ENCODE data around the gene CBFA2T2. TPM values are rescaled to one million over a fixed set of nuclear protein-coding genes. Genes with fewer than 3 reads are reported as not detected.

CBFA2T2 gene
- total and polyA plus RNA-seq, 10 of the 15 experiments (the other 5 are each of a cell fraction or from before 2014, with no cell fraction given) = 0.61 to 8.6 (median 5.5) TPM

DNA sequence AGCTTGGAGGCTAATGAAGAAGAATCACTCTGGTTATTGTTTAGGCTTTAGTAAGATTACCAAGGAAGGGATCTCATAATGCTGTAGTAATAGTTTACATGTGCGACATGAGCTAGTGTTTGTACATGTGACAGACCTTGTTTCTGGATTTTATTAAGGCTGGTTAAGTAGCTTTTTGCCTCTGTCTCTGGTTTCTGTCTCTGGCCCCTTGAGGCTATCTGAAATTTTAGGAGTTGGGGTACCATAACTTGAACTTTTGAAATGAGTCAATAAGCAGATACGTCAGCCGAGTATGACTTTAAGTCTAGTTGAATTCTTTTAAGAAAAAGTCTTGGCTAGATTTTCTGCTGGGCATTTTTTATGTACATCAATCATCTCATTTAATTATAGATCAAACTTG lies 9.5 kb downstream of the CBFA2T2 start:
- CTCF ChIA-PET = interaction anchor here (0.5 to 1.4 kb wide), 3 partner anchors 33 to 169 kb away, joined by 3 to 5 read pairs (median 3); no protein-coding TSS in a partner anchor
- Histone ChIP-seq H4K20me1 (ENCODE audit: control insufficient read depth, insufficient read depth) (no peaks in the 10 kb centered on the region), H3K9ac (ENCODE audit: control insufficient read depth, insufficient read depth, low read length) (no peak overlapping the region), H3K9me3 (replicated peaks; ENCODE audit: control insufficient read depth, insufficient read depth, low read length) (no peaks in the 10 kb centered on the region), H3K79me2 (ENCODE audit: control insufficient read depth, insufficient read depth, low read length) (no peaks in the 10 kb centered on the region; the same call in none of the 2 replicates), H3K27ac (ENCODE audit: control insufficient read depth, insufficient read depth) (no peak overlapping the region), H3K36me3 (ENCODE audit: control insufficient read depth in 2 of 2, insufficient read depth in 2 of 2, low read length in 1 of 2) (no peaks in the 10 kb centered on the region), H2AFZ (ENCODE audit: control insufficient read depth, low read depth, low read length) (no peak overlapping the region), H3K27me3 (replicated peaks in 1 of 2; ENCODE audit: control insufficient read depth in 2 of 2, insufficient read depth in 2 of 2, low read length in 1 of 2) (no peaks in the 10 kb centered on the region), H3K4me3 (no peak overlapping the region), H3K4me1 (ENCODE audit: control insufficient read depth, insufficient read depth, low read length) (peaks cover under 1% of the 10 kb centered on the region), H3K4me2 (ENCODE audit: control insufficient read depth, insufficient read depth) (peak overlapping the region; percentile 2; the same call in 1 of the 2 replicates)
- RAD21 ChIA-PET (ENCODE audit: unreplicated experiment) = interaction anchor here (1.0 to 1.6 kb wide), 2 partner anchors 17 to 148 kb away, joined by 3 to 5 read pairs; no protein-coding TSS in a partner anchor
- SMC1A ChIA-PET (ENCODE audit: uncharacterized antibody, unreplicated experiment) = interaction anchor here (0.9 to 1.2 kb wide), 3 partner anchors 10 to 169 kb away, joined by 3 to 4 read pairs (median 3); no protein-coding TSS in a partner anchor
- no peak for TF ChIP-seq POLR2AphosphoS2 (IDR thresholded peaks at IDR 0.05; ENCODE audit: low read depth, low read length)
- no peak for TF ChIP-seq HDAC2 (IDR thresholded peaks at IDR 0.05)
- TF ChIP-seq, protein P1, sequence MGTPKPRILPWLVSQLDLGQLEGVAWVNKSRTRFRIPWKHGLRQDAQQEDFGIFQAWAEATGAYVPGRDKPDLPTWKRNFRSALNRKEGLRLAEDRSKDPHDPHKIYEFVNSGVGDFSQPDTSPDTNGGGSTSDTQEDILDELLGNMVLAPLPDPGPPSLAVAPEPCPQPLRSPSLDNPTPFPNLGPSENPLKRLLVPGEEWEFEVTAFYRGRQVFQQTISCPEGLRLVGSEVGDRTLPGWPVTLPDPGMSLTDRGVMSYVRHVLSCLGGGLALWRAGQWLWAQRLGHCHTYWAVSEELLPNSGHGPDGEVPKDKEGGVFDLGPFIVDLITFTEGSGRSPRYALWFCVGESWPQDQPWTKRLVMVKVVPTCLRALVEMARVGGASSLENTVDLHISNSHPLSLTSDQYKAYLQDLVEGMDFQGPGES (IDR thresholded peaks at IDR 0.05) = no peak
- peak; percentile 26; the same call in 1 of the 2 replicates for TF ChIP-seq RUNX3 (IDR thresholded peaks at IDR 0.05; ENCODE audit: low read length)
- TF ChIP-seq JUNB (IDR thresholded peaks at IDR 0.05) = peak; percentile 87
- TF ChIP-seq SUZ12 (IDR thresholded peaks at IDR 0.05; ENCODE audit: unreplicated experiment) = no peak
- TF ChIP-seq, protein P2, sequence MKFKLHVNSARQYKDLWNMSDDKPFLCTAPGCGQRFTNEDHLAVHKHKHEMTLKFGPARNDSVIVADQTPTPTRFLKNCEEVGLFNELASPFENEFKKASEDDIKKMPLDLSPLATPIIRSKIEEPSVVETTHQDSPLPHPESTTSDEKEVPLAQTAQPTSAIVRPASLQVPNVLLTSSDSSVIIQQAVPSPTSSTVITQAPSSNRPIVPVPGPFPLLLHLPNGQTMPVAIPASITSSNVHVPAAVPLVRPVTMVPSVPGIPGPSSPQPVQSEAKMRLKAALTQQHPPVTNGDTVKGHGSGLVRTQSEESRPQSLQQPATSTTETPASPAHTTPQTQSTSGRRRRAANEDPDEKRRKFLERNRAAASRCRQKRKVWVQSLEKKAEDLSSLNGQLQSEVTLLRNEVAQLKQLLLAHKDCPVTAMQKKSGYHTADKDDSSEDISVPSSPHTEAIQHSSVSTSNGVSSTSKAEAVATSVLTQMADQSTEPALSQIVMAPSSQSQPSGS (IDR thresholded peaks at IDR 0.05; ENCODE audit: low read length) = 0 out of 2 replicates have a peak, but pooled peaks have one; percentile 30
- peak; percentile 65; the same call in 1 of the 2 replicates for TF ChIP-seq NFIC (IDR thresholded peaks at IDR 0.05; ENCODE audit: low read depth, low read length)
- DNase-seq (ENCODE audit: low read depth, low spot score) (peak; percentile 9), FAIRE-seq (no peak), ATAC-seq (no peak; the same call in 2 of the 3 replicates)
- intact Hi-C loops (cut with micrococcal nuclease; ENCODE audit: unreplicated experiment) (no loop called here), in situ Hi-C loops (cut with MboI) (no loop called here)
- BruUV-seq (replicated peaks) = no TSS peak
- POLR2A ChIA-PET = interaction anchor here (0.5 to 1.0 kb wide), 3 partner anchors 8 to 16 kb away, joined by 3 to 4 read pairs (median 4); partner anchors contain the start of gene CBFA2T2
- WGBS (ENCODE audit: insufficient coverage, insufficient replicate concordance, low lambda C conversion rate, missing lambda C conversion rate) = 1% methylated on average over 3 of the region's 3 CpGs
